IPS DF 19.7 (cell line): ENCODE data around the gene BSN.
A peak's percentile ranks its signal among the peaks of the same experiment; 100 is the strongest.

ENCODE experiments used
- DNase-seq: peaks from one replicate; pipeline ENCODE4 v3.0.0-alpha.2; 2013; ENCODE audit warnings: low read depth, low spot score

The BSN gene

DNA sequence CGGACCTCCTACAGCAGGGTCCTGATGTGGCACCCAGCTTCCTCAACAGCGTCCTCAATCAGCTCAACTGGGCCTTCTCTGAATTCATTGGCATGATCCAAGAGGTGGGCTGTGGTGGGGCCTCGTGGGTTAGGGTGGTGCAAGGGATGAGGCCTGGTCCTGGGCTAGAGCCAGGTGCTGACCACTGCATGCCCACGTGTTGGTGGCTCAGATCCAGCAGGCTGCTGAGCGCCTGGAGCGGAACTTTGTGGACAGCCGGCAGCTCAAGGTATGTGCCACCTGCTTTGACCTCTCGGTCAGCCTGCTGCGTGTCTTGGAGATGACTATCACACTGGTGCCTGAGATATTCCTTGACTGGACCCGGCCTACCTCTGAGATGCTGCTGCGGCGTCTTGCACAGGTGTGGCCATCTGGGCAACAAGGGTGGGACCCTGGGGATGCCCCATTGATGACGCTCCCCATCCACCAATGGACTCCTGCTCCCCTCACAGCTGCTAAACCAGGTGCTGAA is 161.4 kb downstream of the BSN start:
- DNase-seq: no peak

DNA sequence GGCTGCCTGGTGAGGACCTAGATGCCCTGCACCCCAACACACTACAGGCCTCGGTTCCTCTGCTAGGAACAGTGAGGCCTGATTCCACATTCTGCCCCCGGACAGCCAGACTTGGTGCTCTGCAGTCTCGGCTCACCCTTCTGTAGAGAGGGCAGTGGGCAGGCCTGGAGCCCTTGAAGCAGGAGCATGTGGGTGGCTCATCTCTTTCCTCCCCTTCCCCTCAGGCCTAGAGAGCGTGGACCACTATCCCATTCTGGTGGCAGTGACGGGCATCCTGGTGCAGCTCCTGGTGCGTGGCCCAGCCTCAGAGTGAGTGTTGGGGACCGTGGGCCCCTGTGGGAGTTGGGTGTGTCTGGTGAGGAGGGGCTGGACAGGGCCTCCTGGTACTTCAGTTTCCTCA is 161.9 kb downstream of the BSN start:
- DNase-seq: no peak

DNA sequence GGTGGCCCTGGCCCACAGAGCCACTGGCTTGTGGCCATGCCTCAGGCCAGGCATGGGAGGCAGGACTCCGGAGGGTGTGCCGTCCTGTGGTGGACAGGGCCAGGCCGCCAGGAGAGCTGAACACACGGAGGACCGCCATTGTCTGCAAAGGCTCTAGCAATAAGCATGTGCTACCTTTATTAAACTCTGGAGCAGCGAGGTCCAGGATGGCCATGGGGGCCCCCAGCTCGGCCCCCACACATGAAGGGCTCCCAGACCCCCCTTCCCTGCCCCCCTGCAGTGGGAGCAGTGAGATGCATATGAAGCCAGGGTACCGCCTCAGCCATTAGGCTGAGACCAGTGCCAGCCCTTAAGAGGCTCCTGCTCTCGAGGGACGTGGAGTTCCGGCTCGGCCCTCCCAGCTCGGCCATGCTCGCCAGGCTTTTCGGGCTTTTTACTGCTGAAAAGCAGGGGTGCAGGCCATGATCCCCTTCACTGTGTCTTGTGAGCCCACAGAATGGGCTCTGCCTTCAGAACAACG is 162.5 kb downstream of the BSN start:
- no peak for DNase-seq

DNA sequence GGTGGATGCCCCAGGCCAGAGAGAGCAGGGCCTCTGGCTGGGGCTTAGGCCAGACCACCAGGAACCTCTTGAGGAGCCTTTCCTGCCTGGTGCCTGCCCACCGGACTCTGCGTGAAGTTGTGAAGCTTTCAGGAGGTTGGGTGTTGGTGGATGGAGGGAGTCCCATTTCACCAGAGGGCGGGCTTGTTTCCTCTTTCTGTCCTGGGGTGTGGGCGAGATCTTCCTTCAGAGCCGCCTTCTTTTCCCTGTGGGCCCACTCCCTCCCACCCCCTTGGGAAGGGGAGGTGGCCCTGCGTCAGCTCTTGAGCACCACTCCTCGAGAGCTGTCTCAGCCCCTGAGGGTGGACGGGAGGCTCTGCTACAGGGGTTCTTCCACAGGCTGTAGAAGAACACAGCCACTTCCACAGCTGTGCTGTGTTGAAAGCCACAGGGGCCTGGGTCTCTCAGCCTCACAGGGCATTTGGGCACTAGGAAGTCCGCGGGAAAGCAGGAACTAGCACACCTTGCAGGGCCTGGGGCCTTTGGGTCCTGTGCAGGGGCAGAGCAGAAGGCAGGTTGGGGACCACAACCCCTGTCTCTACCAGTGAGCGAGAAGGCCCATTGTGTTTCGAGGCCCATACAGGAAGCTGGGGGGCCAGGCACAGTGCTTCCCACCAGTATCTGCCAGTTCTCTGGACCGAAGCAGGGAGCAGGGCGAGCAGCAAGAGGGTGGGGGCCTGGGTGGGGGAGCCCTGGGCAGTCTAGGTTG is 163.1 kb downstream of the BSN start:
- DNase-seq: no peak

DNA sequence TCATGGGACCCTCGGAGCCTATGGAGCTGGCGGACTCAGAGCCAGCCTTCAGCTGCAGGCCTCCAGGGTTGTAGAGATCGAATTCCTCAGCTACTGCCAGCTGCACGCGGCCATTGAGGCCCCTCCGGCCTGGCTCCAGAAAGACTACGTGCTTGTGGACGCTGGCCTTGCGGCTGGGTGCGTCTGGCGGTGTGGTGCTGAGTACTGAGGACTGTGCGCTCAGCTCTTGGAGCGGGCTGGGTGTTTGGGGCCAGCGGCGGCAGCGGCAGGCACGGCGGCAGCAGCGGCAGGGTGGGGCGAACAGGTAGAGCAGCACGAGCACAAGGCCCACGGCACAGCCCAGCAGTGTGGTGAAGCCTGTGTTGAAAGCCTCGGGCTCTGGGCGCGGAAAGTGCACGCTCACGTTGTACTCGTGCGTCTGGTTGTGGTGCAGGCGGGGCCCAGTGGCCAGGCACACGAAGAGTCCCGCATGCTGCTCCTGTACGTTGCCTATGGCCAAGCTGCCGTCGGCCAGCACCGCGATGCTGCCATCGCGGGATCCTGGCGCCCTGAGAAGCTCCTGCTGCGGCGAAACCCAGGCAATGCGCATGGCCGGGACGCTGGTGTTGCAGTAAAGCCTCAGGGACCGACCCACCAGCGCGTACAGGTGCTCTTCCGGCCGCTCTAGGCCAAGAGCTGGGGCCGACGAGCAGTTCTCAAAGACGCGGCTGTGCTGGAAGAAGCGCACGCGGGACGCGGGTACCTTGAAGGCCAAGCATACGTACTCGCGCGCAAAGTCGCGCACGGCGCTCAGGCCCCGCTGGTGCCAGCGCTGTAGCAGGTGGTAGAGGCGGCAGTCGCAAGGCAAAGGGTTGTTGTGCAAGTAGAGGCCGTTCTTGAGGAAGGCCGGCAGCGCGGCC is 163.9 kb downstream of the BSN start:
- no peak for DNase-seq

DNA sequence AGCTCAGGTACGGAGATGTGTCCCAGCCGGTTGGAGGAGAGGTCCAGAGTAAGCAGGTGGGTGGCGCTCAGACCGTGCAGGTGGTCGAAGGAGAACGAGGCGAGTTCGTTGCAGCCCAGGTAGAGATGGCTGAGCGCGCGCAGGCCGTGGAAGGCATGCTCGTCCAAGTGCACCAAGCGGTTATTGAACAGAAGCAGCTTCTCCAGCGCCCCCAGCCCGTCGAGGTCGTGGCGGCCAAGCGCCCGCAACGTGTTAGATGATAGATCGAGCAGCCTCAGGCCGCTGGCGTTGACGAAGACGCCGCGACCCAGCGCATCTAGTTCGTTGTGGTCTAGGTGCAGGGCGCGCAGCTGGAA is 164.6 kb downstream of the BSN start:
- DNase-seq: no peak

DNA sequence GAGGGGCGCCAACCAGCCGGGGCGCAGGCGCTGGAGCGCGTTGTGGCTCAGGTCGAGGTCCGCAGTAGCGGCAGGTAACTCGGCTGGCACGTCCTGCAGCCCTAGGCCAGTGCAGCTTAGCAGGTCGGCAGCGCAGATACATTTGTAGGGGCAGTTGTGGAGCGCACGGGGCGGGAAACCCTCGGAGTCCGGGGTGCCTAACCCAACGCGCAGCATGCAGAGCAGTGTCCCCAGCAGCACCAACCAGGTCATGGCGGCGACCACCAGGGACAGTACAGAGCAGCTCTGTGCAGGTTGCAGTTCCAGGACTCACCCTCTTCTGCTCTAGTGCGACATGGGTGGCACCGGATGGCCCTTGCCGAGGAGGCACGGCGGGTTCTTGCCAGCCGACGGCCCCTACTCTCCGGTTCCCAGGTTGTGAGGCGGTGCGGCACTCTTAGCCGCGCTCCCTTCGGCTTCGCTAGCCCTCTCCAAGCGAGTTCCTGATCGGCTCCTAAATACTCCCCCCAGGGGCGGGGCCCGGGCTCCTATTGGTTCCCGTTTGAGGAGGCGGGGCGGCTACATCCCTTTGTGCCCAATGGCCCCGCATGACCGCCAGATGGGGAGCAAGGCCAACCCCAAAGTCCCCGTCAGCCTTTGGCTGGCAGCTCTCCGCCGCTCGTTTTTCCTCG is 165.1 kb downstream of the BSN start, which contains the start of gene AMIGO3:
Gene AMIGO3 (minus strand): TSS at position 471 of the 671 bp plus-strand sequence. CDS start 219 bp downstream, at position 252.
- DNase-seq: peak; percentile 68
